NCI-H69 (cell line): ENCODE data around the gene SHQ1.
"Not testable (repeated sequence)": the region's sequence is repeated elsewhere in the genome, so short reads cannot be mapped to it uniquely, and the experiment has no call there.

Experiments used
- DNase-seq: peaks from one replicate; lab custom pipeline; 2025; lab: John Stamatoyannopoulos, UW

The SHQ1 gene

DNA sequence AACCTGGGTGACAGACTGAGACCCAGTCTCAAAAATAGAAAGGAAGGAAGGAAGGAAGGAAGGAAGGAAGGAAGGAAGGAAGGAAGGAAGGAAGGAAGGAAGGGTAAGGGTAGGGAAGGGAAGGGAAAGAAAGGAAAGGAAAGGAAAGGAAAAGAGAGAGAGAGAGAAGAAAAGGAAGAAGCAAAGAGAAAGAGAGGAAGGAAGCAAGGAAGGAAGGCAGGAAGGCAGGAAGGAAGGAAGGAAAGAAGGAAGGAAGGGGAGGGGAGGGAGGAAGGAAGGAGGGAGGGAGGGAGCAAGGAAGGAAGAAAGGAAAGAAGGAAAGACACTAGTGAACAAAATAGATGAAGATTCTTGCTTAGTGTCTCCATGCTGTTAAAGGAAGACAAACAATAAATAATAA lies 129.1 kb downstream of the SHQ1 start:
- DNase-seq, result no peak

DNA sequence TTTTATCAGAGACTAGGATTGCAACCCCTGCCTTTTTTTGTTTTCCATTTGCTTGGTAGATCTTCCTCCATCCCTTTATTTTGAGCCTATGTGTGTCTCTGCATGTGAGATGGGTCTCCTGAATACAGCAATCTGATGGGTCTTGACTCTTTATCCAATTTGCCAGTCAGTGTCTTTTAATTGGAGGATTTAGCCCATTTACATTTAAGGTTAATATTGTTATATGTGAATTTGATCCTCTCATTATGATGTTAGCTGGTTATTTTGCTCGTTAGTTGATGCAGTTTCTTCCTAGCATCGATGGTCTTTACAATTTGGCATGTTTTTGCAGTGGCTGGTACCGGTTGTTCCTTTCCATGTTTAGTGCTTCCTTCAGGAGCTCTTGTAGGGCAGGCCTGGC lies 134.1 kb downstream of the SHQ1 start:
- DNase-seq, result not testable (repeated sequence)

DNA sequence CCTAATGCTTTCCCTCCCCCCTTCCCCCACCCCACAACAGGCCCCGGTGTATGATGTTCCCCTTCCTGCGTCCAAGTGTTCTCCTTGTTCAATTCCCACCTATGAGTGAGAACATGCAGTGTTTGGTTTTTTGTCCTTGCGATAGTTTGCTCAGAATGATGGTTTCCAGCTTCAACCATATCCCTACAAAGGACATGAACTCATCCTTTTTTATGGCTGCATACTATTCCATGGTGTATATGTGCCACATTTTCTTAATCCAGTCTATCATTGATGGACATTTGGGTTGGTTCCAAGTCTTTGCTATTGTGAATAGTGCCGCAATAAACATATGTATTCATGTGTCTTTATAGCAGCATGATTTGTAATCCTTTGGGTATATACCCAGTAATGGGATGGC lies 137.8 kb downstream of the SHQ1 start:
- DNase-seq, result not testable (repeated sequence)

DNA sequence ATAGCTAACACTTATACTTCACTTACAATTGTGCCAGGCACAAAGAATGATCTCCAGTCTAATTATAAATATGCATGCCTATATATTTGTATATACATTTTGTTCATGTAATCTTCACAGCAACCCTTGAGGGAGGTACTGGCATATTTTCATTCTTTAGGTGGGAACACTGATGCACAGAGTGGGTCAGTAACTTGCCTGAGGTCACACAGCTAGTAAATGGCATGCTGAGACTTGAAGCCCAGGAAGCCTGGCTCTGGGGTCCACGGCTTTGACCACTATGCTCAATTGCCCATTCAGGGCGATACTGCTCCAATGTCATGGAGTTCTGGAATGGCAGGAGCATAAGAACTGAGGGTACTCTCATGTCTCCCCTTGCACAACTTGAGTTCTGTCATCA lies 139.8 kb downstream of the SHQ1 start:
- DNase-seq, result no peak

DNA sequence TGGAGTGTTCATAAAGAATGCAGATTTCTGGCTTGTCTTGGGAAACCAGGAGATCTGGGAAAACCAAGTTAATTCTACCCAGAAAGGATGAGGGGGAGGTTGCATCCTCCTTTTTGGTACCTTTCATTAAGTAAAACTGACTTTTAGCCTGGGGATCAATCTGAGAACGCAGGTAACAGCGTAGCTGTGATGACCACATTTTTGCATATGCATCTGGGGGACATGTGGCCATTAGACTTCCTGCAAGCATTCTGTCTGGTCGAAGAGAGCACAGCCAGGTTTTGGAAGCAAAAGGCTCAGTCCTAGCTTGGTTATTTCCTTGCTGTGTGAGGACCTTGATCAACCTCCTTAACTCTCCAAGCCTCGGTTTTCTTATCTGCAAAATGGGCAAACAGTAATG lies 145.2 kb downstream of the SHQ1 start:
- DNase-seq, result no peak

DNA sequence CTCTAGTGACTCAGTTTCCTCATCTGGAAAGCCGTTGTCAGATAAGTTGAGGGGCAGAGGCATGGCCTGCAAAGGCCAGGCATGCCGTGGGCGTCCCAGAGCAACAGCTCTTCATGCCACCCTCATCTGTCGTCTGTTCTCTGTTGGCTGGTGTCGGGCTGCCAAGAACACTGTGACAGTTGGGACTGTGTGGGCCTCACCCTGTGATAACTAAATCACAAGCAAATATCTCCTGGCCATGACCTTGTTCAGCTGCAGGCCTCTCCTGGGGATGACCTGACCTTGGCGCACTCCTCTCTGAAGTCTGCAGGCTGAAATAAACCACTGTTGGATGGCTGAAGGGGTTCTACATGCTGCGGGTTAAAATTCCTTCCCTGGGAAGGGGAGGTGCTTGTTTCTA lies 145.9 kb downstream of the SHQ1 start:
- no peak for DNase-seq

DNA sequence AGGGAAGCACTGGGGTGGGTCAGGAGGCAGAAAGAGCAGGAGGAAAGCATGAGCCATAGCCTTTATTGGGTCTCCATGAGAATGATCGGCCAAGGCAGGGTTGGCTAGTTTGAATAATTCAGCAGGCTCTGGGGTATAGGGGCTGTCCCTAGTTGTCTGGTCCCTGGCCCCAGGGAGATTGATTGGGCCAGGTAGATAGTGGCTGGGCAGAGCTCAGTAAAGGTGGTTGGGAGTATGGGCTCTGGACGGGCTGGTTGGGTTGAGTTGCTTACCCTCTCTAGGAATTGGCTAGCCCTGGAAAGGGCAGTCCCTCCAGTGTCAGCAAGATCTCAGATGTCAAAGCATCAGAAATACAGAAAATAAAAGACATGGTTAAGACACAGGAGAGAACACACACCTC lies 148.1 kb downstream of the SHQ1 start:
- no peak for DNase-seq

DNA sequence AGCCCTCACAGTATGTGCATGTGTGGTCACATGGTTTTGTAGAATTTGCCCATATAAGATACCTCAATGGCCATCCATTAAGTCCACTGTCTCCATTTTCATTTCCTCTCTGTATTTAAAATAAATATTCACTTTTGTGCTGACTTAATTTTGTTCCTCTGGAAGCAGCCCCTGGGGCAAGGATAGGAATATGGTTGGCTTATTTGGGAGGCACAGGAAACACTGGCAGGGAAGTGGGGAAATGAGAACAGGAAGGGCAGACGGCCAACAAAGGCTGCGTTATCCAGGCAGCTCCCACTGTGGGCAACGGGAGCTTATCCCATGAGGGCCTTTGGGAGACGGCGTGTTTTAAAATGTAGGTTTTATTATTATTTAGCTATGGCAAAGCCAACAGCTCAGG lies 148.6 kb downstream of the SHQ1 start:
- DNase-seq, result no peak
